ENCODE data around the gene HMOX2.
A peak's percentile ranks its signal among the peaks of the same experiment; 100 is the strongest.

The HMOX2 gene

GRCh38 chr16:4465977-4466779 is 10.0 kb upstream of the HMOX2 start:
- no peak for DNase-seq (ENCODE audit: low read depth, low spot score)

DNA sequence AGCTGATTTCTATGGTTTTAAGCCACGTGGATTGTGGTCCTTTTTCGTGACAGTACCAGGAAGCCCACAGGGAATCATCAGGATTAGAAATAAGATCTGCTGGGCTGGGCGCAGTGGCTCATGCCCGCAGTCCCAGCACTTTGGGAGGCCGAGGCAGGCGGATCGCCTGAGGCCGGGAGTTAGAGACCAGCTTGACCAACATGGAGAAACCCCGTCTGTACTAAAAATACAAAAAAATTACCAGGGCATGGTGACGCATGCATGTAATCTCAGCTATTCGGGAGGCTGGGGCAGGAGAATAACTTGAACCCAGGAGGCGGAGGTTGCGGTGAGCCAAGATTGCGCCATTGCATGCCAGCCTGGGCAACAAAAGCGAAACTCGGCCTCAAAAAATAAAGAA is 8.3 kb upstream of the HMOX2 start:
- no peak for DNase-seq (ENCODE audit: low read depth, low spot score)

DNA sequence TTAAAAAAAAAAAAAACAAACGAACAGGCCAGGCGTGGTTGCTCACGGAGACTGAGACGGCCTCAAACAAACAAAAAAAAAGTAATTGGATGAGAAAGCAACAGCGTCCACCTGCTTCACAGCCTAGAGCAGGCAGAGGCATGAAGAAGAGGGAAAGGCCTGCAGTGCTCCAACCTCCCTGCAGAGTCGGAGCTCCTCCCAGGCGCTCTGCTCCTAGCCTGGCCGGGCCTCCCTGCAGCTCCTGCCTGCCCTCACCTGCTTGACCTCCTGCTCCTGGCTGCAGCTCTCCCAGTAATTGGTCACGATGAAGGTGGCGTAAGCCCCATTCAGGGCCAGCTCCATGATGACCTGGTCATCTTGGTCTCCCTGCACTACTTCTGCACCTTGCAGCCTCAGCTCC is 7.2 kb upstream of the HMOX2 start:
- DNase-seq (ENCODE audit: low read depth, low spot score), result no peak

DNA sequence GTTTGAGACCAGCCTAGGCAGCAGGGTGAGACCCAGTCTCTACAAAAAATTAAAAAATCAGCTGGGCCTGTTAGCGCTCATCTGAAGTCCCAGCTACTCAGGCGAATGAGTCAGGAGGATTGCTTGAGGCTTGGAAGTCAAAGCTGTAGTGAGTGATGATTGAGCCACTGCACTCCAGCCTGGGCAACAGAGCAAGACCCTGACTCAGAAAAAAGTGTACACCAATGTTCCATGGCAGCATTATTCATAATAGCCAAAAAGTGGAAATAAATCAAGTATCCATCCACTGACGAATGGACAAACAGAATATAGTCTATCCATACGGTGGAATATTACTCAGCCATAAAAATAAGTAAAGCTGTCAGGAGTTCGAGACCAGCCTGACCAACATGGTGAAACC is 4.3 kb upstream of the HMOX2 start:
- no peak for DNase-seq (ENCODE audit: low read depth, low spot score)

DNA sequence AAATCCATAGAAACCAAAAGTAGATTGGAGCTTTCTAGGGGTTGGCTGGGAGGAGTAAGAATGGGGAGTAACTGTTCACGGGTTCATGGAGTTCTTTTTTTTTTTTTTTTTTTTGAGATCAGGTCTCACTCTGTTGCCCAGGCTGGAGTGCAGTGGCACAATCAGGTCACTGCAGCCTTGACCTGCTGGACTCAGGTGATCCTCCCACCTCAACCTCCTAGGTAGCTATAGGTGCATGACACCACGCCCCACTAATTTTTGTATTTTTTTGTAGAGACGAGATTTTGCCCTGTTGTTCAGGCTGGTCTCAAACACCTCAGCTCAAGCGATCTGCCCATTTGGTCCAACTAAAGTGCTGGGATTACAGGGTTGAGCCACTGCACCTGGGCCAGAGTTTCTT is 3.3 kb upstream of the HMOX2 start:
- DNase-seq (ENCODE audit: low read depth, low spot score), result no peak

DNA sequence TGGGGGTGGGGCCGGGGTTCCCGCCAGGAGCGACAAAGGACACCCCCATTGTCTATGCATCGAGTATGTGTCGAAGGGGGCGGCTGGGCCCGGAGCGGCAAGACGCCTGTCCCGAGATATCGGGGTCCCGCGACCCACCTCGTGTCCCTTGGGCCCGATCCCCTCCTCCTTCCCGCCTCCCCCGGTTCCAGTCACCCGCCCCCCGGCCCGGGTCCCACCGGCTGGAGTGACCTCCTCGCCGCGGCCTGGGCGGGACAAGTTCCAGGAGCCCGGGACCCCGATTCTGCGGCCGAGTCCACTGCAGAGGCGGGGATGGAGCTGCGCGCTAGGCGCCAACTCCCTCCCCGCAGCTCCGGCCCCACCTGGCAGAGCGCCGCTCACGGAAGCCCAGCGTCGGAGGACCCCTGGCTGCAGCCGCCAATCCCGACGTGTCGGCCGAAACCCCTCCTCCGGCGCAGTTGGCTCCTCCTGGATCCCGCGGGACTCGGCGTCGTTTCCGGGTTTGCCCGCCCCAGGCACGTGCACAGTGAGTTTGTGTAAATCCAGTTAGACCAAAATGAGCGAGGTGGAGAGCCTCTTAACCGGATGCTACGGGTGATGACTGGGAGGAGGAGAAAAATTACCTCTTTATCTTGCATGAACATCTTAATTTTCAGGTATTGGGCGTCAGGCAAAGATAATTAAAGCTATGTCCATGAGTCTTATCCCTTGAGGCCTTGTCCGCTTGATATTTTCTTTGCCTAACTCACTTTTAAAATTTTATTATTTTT is 1.8 kb upstream of the HMOX2 start, which contains the start of gene NMRAL1:
TSS of gene NMRAL1 (minus strand) at position 434 of the 770 bp plus-strand sequence. CDS start 493 bp downstream, outside the sequence.
- DNase-seq (ENCODE audit: low read depth, low spot score), result peak; percentile 67

DNA sequence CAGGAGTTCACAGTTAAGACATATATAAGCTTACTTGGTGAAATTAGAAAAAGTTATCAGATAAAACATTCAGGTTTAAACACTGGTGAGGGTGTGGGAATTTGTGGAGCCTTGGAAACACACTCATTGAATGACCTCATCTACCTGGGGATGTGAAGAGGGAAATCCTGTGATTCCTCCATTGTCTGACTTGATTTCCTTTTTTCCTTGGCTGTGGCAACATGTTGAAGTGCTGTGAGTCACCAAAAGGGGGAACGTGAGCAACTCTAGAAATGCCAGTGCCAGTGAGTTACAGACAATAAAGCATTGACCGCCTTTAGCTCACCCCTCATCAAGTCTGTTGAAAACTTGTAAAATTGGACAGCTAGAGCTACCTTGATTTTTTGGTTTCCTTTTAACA is 1.8 kb downstream of the HMOX2 start:
- no peak for DNase-seq (ENCODE audit: low read depth, low spot score)

DNA sequence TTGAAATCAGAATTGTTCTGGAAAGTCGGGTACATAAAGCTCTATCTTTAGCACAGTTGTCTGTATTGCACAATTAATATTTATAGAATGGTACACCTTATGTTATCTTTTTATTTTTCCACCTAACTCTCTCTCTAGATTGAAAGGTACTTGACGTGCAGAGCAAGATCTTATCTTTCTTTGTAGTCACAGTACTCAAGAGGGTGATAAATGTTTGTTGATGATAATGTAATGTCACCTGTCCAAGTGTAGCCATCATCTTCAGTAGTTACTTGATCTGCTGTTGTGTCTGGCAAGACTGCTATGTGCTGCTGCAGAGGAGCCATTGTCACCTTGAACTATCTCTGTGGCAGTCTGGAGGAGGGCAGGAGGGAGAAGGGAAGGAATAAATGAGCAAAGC is 5.3 kb downstream of the HMOX2 start:
- no peak for DNase-seq (ENCODE audit: low read depth, low spot score)

- DNase-seq (ENCODE audit: low read depth, low spot score), result no peak
These were observed 5.8 kb downstream of the HMOX2 start for GRCh38 chr16:4481963-4482362.

DNA sequence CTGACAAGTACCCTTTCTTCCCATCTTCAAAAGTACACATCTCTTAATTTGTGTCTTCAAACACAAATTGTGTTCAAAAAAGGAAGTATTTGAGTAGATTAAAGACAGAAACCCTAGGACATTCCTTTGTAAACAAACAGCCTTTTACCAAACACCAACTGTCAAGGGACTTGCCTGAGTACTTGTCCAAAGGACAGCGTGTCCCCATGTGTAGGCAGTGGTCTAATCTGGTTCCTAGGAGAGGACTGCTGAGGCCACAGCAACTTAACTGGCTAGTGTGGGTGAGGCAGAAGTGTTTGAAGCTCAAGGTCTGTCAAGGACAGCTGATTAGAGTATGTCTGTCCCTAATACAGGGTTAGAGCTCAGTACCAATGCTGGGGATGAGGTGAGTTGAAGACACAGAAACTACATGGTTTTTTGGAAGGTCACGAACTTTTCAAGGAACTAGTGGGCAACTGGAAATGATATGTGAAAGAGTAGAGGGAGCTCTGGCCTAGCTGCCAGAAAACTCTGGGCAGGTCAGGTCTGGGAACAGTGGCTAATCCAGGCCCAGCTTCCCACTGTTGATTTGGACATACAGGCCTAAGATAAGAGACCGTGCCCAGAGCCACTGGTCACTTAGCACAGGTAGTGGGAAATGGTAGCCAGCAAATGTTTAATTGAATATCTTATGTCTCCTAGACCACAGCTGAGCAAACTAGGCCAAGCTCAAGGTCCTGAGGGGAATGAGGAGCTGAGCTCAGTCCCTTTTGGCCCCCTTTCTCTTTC is 10.1 kb downstream of the HMOX2 start:
- no peak for DNase-seq (ENCODE audit: low read depth, low spot score)

DNA sequence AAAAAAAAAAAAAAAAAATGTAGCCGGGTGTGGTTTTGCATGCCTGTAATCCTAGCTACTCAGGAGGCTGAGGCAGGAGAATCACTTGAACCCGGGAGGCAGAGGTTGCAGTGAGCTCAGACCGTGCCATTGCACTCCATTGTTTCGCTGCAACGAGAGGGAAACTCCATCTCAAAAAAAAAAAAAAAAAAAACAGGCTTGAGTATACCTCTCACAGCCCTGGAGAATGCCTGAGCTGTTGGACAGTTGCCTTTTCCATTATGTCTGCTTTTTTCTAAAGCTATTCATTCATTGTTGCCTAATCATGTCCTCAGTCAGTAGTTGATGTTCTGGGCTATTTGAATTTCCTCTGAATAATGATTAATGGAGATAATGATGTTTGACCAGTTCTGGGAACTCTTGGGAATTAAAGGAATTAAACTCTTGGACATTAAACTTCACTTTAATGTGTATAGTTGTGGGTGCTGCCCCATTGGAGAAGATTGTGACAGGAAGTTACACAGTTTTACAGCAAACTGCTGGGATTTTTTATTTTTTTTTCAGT is 11.8 kb downstream of the HMOX2 start:
- DNase-seq (ENCODE audit: low read depth, low spot score), result no peak

DNA sequence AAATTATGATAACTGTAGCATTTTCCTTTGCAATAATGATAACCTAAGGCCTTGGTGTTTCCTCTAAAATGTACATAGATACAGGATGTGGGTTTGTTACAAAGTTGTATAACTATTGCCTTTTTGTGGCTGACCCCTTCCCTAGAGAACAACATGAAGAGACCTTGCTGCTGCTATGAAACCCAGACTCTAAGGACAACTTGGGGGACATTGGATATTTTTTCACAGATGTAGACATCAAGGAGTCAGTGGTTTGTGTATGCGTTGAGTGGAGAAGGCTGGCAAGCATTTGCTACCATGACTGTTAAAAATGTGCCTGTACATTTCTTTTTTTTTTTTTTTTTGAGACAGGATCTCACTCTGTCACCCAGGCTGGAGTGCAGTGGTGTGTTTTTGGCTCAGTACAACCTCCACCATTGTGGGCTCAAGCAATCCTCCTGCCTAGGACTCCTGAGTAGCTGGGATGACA is 12.3 kb downstream of the HMOX2 start:
- no peak for DNase-seq (ENCODE audit: low read depth, low spot score)

DNA sequence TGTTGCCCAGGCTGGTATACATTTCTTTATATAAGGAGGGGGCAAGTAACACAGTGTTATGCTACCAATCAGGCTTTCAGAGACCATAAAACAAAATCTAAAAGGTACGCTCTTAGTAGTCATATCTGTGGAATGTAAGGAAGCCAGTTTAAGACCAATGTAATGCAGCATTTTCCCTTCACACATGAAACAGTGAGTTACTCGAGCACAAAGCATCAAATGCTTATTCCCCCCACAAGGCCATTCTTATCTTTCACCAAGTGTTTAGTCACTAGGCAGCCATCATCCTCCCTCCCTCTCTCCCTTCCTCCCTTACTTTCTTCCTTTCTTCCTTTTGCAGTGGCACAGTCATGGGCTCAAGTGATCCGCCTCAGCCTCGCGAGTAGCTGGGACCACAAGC is 12.8 kb downstream of the HMOX2 start:
- DNase-seq (ENCODE audit: low read depth, low spot score), result no peak

DNA sequence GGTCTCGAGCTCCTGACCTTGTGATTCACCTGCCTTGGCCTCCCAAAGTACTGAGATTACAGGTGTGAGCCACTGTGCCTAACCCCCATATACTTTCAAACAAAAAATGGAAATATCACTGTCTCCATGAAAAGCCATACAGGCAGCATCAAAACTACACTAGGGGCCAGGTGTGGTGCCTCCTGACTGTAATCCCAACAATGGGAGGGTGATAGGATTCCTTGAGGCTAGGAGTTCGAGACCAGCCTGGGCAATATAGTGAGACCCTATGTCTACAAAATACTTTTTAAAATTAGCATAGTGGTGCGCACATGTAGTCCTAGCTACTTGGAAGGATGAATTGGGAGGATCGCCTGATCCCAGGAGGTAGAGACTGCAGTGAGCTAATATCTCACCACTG is 15.7 kb downstream of the HMOX2 start:
- DNase-seq (ENCODE audit: low read depth, low spot score), result no peak

DNA sequence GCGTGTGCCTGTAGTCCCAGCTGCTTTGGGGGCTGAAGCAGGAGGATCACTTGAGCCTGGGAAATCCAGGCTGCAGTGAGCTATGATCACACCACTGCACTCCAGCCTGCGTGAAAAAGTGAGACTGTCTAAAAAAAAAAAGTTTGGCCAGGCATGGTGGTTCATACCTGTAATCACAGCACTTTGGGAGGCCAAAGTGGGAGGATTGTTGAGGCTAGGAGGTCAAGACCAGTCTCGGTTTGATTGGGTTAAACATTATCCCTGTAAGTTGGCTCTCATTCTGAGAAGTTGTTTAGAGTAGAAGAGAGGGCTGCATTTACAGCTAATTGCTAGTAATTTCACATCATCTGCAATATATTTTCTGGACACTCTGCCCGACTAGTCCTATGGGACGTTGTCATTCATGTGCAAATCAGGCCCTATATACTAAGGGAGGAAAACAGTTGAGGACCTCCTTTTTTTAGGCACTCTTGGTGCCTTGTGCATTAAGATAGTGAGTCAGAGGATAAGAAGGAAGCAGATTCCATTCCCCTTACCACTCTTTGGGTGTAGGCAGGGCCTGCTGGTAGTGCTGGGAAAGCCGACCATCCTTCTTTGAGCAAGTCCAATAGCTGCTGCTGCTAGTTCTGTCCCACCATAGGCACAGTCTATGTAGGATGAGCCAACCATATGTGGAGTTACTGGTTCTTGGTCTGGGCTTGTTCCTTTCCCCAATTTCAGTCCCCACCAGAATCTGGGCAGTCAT is 18.7 kb downstream of the HMOX2 start:
- DNase-seq (ENCODE audit: low read depth, low spot score), result no peak

- no peak for DNase-seq (ENCODE audit: low read depth, low spot score)
These were observed 19.6 kb downstream of the HMOX2 start for GRCh38 chr16:4495766-4496165.

DNA sequence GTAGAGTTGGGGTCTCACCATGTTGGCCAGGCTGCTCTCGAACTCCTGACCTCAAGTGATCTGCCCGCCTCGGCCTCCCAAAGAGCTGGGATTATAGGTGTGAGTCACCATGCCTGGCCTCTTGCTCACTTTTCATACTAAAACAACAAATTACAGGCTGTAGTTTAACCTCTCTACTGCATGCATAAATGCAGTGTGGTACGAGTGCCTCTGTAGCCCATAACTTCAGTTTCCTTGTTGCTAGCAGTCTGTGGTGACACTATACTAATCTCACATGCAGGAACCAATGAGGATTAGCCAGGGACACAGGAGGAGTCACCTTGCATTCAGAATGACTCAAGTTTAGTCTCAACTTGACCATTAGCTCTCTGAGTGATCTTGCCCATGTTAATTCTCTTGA is 20.1 kb downstream of the HMOX2 start:
- DNase-seq (ENCODE audit: low read depth, low spot score), result no peak

GRCh38 chr16:4498546-4499195 is 22.5 kb downstream of the HMOX2 start:
- no peak for DNase-seq (ENCODE audit: low read depth, low spot score)

DNA sequence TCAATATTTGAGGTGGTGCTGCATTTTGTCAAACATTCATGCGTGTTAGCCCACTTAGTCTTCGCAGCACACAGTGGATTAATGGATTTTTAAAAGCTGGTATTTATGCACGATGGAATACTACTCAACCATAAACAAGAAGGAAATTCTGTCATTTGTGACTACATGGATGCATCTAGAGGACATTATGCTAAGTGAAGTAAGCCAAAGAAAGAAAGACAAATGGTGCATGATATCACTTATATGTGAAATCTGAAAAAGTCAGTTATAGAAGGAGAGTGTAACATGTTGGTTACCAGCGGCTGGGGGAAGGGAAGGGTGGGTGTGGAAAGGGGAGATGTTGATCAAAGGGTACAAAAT is 23.0 kb downstream of the HMOX2 start:
- no peak for DNase-seq (ENCODE audit: low read depth, low spot score)

GRCh38 chr16:4500272-4500671 is 24.1 kb downstream of the HMOX2 start:
- DNase-seq (ENCODE audit: low read depth, low spot score), result no peak

DNA sequence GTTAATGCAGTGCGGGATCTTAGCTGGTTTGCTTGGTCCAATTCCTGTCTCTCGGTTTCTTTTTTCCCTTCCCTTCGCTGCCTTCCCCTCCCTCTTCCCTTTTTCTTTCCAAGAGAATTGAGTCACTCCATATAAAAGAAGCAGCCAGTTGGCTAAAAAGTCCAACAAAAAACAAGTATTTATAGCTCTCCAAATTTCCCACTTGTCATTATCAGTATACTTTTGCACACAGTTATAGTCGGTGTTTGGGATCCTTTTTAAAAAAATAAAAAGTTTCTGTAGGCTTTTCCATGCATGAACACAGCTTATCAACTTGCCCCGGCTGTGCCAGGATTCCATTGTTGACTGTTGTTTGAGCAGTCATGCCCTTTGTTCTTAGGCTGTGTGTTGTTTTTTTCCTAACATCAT is 24.9 kb downstream of the HMOX2 start:
- no peak for DNase-seq (ENCODE audit: low read depth, low spot score)
